MM.1S (cell line): ENCODE results near the gene GAB3.

Source experiments
- CTCF ChIP-seq: fragments of 300-600 bp; sonication (generic); IDR thresholded peaks from 2 replicates; pipeline ENCODE4 v1.5.1; 2016; ENCODE audit warnings: antibody characterized with exemption, low read length, mixed read lengths
- EZH2 ChIP-seq: fragments of 300-600 bp; sonication (generic); optimal IDR thresholded peaks from 2 replicates; pipeline ENCODE3; 2017; ENCODE audit warnings: low read depth, mild to moderate bottlenecking, antibody characterized with exemption, low read length, mixed read lengths
- EZH2phosphoT487 ChIP-seq: fragments of 300-600 bp; sonication (generic); IDR thresholded peaks from 2 replicates; pipeline ENCODE4 v1.6.1; 2018; ENCODE audit warnings: antibody characterized with exemption, low read length

DNA sequence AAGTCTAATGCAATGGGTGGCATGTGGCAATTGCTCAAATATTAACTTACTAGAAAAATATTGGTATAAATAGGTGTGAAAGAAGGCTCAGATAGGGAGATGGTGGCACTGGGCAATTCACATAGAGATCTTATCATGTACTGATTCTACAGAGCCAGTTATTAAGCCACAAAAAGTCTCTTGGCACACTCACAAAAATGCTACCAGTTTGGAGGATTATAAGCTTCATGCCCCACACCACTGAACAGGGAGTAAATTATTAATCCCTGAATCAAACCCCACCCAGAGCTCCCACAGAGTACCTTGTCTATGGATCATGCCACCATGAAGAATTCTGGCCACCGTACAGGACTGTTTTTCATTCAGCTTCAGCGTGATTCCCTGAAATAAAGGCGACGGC is 40.6 kb upstream of the GAB3 start:
- TF ChIP-seq CTCF (no peak), EZH2phosphoT487 (no peak), EZH2 (no peak)
